ENCODE data around the gene SLC22A5.

DNA sequence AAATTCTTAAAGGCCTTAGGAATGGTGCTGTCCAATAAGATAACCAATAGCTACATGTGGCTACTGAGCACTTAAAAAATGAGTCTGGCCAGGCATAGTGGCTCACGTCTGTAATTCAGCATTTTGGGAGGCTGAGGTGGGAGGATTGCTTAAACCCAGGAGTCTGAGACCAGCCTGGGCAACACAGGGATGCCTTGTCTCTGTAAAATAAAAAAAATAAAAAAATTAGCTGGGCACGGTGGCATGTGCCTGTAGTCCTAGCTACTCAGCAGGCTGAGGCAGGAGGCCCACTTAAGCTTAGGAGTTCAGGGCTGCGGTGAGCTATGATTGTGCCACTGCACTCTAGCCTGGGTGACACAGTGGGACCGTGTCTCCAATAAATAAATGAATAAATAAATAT, 1.3 kb upstream of the SLC22A5 start:
- TF ChIP-seq, protein P1, sequence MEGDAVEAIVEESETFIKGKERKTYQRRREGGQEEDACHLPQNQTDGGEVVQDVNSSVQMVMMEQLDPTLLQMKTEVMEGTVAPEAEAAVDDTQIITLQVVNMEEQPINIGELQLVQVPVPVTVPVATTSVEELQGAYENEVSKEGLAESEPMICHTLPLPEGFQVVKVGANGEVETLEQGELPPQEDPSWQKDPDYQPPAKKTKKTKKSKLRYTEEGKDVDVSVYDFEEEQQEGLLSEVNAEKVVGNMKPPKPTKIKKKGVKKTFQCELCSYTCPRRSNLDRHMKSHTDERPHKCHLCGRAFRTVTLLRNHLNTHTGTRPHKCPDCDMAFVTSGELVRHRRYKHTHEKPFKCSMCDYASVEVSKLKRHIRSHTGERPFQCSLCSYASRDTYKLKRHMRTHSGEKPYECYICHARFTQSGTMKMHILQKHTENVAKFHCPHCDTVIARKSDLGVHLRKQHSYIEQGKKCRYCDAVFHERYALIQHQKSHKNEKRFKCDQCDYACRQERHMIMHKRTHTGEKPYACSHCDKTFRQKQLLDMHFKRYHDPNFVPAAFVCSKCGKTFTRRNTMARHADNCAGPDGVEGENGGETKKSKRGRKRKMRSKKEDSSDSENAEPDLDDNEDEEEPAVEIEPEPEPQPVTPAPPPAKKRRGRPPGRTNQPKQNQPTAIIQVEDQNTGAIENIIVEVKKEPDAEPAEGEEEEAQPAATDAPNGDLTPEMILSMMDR (conservative IDR thresholded peaks at IDR 0.05; ENCODE audit: low read length), result no peak
- no peak for TF ChIP-seq EZH2phosphoT487 (IDR thresholded peaks at IDR 0.05; ENCODE audit: borderline replicate concordance, low read depth, low read length)

Data from OCI-LY7 (cell line).